ENCODE measurements around the gene MSL1.
A peak's percentile ranks its signal among the peaks of the same experiment; 100 is the strongest.

MSL1 gene

DNA sequence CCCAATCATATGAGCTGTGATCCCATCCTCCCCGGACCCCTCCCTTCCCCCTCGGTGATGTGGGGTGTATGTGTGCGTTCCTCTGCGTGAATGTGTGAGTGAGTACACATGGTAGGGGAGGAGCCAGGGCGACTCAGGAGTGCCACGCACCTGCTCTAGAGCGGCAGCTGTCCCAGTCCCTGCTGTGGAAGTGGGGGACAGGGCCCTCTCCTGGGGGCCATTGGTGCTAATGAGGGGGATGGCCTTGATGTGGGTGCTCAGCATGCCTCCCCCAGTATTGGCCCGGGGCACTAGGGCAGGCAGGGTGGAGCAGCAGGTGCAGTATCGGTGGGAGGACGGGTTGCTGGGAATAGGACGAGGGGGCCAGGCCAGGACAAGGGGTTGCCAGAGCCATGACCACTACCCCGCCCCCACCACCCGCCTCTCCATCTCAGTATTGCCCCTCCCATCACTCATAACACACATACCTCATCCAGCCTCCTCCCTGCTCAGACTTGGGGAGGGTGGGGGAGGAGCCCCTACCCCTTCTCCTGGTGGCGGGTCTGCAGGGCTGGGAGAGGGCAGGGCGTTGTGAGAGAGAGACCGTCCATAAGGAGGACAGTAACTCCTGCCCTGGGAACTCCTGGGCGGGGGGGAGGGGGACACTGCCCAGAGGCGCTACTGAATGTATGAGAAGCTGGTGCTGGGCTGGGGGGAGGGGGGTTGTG is 29.9 kb upstream of the MSL1 start:
- DNase-seq: no peak

DNA sequence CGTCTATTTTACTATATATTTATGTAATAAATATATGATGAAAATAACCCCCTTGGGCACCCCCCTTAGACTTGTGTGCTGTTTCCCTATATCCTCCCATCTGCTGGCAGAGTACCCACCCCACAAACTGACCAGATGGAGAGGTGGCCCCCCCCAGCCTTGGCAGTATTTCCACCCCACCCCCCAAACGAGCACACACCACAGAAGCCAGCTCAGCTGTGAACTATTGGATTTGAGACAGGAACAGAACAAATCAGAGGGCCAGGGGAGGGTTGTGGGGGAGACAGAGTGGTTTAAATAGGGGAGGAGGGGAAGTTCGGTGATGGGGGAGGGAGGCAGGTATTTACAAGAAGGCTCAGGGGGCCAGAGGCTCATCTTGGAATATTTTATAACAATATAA is 29.2 kb upstream of the MSL1 start:
- no peak for DNase-seq

GRCh38 chr17:40093005-40093579 is 28.7 kb upstream of the MSL1 start:
- no peak for DNase-seq

- no peak for DNase-seq
Measured at GRCh38 chr17:40093580-40094201, 28.1 kb upstream of the MSL1 start.

DNA sequence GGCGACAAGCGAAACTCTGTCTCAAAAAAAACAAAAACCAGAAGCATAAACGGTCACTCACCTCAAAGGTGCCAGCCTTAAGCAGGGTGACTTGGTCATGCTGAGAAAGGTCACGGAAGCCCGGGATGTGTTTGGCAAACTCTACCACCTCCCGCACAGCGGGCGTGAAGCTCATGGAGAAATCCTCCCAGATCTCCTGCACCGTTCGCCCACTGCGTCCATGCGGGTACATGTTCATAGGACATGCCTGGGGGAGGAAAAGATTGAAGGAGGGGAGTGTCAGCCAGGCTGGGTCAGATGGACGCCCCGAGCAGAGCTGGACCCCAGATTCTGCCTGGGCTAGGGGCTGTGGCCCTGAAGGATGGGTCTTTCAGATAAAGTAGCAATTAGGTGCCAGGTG is 26.9 kb upstream of the MSL1 start:
- no peak for DNase-seq

GRCh38 chr17:40095351-40095943 is 26.3 kb upstream of the MSL1 start:
- no peak for DNase-seq

- peak; percentile 69 for DNase-seq
Measured at GRCh38 chr17:40095944-40096791, 25.6 kb upstream of the MSL1 start.

GRCh38 chr17:40097087-40097486 is 24.7 kb upstream of the MSL1 start:
- no peak for DNase-seq

DNA sequence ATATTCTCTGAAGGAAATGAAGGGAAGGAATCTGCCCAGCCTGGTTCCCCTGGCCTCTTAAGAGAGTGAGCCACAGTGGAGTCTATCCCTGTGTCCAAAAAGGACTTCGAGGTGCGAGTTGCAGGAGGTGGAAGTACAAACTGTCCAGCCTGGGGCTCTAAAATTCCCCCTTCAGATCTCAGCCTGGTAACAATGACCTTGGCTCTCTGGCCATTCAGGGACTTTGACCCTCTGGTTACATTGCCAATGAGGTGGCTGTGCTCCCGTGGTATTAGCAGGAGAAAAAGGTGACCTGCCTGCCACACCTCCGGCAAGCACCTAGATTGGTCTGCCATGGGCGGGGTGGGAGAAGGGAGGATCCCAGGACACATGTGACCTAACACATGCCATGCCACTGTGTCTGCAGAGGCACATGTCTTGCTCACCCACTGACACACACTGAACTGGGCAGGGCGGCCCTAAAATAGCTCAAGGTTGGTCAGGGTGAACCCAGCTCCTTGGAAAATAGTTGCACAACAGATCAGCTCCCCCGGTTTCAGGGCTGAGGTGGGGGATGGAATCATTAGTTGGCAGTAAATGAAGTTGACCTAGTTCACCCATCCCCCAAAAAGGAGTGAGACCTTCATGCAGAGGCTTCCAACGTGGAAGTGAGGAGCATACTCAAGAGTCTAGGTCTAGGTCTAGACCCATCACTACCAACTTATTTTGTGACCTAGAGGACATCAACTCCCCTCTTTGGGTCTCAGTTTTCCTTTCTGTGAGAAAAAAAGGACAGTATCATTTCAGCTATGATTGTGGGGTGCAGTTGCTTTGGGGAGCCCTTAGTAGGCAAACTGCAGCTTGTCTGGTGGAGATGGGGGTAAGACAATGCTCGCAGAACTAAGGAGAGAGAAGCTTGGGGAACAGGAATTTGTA is 23.6 kb upstream of the MSL1 start:
- no peak for DNase-seq

DNA sequence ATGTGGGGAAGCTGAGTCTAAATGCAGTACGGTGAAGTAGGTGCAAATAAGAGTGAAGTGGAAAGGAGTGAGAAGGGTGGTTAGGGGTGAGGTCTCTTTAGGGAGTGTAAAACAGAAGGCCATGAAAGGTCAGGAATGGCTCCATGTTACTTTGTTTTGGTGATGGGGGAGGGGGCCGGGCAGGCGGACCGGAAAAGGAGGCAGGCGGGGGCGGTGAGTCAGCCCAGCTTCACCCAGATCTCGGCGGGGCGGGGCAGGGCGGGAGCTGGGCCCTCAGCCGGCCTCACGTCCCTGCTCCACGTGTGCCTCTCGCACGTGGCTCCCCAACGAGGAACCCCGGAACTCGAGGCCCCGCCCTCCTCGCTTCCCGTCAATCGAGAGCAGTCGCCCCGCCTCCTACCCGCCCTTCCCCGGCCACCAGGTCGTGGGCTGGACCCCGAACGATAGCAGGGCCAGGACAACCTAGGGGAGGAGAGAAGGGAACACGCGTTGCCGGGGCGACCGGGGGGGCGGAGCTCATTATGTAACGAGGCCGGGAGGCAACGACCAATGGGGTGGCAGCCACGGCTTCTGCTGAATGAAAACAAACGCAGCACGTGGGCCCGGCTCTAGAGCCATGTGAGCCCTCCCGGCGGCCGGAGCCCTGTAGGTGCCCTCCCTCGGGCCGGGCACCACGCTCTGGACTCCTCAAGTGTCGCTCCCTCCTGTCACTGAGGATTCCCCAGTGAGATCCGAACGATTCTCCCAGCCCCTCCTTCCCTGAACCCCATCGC is 22.7 kb upstream of the MSL1 start:
- peak; percentile 99 for DNase-seq

- no peak for DNase-seq
Measured at GRCh38 chr17:40099619-40100418, 22.0 kb upstream of the MSL1 start.

DNA sequence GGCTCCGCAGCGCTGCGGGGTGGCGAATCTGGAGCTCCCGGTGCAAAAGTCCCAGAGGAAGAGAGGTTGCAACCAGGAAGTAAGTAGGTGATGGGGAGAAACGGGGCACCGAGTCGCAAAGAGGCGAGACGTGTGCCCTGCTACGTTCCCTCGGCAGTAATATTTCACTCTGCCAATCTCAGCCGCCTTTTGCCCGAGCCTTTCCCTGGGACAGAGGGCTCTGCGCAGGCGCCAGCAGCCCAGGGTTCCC is 21.4 kb upstream of the MSL1 start, which contains the start of gene NR1D1:
Gene NR1D1, minus strand, starts transcription at position 171 of the 250 bp plus-strand sequence. CDS start 495 bp downstream, outside the sequence.
- DNase-seq: no peak

GRCh38 chr17:40100669-40101366 is 21.0 kb upstream of the MSL1 start:
- DNase-seq: peak; percentile 83

DNA sequence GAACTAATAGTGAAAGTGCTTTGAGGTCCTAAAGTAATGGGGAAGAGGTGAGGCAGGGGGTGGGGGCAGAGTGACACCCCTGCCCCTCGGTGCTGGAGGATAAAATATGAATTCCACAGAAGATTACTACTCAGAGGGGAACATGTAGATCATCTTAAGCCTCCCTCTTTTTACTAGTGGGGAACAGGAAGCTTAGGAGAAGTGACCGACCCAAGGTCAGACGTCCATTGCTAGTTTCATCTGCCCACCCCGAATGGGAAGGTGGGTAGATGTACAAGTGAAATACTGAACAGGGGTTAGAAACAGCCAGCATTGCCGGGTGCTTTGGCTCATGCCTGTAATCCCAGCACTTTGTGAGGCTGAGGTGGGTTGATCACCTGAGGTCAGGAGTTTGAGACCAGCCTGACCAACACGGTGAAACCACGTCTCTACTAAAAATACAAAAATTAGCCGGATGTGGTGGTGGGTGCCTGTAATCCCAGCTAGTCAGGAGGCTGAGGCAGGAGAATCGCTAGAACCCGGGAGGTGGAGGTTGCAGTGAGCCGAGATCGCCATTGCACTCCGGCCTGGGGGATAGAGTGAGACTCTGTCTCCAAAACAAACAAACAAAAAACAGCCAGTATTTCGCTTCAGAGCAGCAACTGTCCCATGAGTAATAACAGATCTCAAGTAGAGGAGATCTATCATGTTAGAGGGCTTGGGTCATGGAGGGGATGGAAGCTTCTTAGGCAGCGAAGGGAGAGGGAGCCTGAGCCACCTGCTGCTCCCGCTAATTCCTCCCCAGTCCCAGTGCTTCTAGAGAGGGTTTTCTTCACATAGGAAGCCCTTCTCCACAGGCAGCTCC is 20.2 kb upstream of the MSL1 start:
- no peak for DNase-seq

GRCh38 chr17:40103071-40103661 is 18.6 kb upstream of the MSL1 start:
- DNase-seq: no peak

DNA sequence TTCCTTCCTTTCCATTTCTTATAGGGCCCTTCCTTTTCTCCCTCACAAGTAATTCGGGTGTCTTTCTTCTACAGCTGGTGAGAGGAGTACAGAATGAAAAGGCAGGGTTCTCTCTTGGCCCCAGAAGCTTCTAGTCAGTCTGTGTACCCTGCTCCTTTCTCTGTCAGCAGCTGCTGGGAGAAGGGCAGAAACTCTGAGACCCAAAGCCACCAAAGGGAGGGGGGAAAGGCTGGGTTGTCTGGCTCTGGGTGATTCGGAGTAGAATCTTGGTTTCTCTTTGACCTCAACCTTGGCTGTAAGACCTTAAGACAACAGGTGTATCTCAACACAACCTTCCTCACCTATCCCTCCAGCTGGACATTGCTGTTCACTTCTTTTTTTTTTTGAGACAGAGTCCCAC is 18.1 kb upstream of the MSL1 start:
- no peak for DNase-seq

DNA sequence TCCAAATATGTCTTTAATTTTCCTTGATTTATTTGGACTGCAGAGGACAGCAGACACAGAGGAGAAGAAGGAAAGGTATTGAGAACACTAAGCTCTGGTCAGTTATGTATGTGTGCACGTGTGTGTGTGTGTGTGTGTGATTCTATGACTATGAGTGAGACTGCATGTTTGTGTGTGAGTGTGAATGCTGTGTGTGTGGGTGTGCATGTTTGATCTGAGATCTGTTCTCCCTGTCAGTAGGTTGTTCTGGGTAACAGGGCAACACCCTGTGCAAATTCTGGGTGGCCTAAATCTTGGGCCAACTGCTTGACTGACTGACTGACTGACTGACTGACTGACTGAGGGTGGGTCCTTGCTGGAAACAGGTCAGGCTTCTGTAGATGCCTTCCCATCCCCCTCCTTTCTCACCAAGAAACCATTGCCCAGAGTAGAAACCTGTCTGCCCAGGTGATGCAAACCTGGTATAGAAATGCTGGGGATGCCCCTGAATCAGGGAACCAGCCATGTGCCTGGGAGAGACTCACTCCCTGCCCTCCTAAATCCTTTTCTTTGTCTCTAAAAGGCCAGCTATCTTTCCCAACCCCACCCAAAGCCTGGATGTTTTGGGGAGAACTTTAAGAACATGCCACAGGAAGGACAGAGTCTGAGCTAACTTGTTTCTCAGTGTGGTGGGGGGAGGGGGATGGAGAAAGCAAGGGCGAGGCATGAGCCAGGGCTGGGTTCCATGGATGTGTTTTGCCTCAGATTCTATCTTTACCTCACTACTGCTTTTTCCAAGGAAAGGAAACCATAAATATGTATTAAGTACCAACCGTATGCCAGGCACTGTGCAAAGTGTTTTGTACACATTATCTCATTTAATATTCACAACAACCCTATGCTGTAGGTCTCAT is 16.9 kb upstream of the MSL1 start:
- DNase-seq: no peak
